ENCODE results near the gene PPAN.

Gene PPAN

GRCh38 chr19:10141973-10142372, 35.8 kb downstream of the PPAN start:
- no peak for DNase-seq

GRCh38 chr19:10142701-10143375, 36.7 kb downstream of the PPAN start:
- no peak for DNase-seq

GRCh38 chr19:10143681-10144080, 37.5 kb downstream of the PPAN start:
- DNase-seq = no peak

DNA sequence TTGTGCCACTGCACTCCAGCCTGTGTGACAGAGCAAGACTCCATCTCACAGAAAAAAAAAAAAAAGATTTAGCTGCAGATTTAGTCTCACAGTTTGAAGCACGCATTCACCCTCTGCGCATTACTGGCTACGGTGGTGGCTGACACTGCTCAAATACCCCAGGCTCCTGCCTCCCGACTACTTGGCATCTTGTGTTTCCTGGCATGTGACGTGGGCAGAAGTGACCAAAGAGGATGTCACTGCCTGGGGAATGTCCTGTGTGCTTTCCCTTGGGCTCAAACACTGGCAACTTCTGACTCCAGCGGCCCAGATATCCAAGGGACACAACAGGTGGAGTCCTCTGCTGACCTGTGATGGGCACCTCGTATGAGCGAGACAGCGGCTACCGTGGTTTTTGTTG, 38.2 kb downstream of the PPAN start:
- DNase-seq = no peak

GRCh38 chr19:10145031-10145430, 38.9 kb downstream of the PPAN start:
- DNase-seq = no peak

DNA sequence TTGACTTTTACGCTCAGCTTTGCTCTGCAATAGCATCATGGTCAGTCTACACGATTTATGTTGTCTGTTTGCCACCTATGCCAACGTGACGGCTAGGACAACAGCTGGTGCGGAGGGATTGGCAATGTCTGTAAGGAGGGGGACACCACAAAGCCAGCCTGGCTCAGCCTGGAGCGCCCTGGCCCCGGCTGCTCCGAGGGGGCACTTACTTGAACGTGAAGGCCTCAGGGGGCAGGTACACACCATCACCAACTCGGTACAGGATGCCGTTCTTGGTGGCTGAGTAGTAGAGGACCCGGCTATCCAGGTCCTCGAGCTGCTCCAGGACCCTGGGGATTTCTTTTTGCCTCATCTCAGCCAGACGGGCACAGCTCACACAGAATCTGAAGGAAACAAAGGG, 40.0 kb downstream of the PPAN start:
- no peak for DNase-seq

DNA sequence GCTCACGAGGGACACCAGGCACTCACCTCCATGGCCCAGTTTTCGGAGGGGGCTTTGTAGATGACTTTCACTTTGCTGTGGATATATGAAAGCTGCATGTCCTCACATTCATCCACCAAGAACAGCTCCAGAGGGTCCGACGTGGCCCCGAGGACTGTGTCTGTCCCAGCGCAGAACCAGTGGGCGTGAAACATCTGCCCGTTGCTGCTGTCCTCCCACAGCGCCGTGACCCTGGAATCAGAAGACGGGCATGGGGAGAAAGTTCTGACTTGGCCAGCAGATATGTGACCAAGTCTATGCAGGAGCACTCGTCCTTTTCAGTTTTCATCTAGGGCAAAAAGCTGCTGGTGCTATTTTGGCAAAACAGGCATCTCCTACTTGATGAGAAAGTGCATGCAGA, 43.3 kb downstream of the PPAN start:
- DNase-seq = no peak

GRCh38 chr19:10151521-10151920, 45.4 kb downstream of the PPAN start:
- no peak for DNase-seq

- DNase-seq = no peak
Observed at GRCh38 chr19:10152100-10152499, 45.9 kb downstream of the PPAN start.

DNA sequence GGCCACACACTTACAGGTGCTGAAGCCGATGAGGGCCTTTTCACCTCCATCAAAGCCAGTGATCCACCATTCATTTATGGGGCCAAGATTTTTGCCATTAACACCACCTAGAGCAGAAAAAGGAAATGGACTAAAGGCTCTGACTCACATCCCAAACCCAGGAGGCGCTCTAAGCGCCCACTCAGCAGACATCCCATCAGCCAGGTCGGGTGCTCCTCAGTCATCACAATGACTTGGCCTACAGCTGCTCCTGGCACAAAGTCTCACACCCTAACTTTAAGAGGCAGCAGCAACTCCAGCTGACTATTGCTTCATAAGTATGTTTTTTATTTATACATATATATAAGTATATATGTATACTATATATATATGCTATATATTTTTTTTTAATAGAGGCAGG, 49.7 kb downstream of the PPAN start:
- DNase-seq = no peak

DNA sequence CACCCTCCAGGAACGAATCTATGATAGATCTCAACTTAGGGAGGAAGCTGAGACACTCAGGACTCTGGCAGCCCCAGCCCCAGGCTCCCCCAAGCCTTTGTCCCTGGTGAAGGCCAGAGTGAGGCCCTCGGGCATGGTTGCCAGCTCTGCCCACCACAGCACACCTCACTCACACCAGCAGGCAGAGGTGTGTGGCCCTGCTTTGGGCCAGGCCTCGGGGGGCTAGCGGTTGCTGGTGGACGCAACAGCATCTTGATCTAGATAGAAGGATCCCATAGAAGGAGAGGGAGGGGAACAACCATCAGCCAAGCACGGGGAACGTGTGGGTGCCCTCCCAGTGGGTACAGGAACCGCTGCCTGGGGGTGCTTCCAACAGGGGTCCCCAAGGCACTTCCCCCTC, 51.9 kb downstream of the PPAN start:
- no peak for DNase-seq

DNA sequence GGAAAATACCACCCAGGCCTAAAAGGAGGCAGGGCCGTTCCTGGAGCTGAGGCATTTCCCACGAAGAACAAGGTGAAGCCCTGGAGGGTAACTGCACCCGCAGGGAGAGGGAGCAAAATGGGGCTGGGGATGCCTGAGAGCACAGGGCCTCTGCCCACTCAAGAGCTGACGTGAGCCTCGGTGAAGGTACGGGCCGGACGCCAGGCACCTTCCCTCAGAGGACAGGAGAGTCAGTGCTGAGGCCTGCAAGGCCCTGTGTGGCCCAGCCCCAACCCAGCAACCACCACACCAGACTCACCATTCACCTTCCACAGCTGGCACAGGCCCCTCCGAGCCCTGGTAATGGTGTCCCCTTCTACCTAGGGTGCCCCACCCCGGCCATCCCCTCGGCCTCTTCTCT, 52.3 kb downstream of the PPAN start:
- DNase-seq = no peak

DNA sequence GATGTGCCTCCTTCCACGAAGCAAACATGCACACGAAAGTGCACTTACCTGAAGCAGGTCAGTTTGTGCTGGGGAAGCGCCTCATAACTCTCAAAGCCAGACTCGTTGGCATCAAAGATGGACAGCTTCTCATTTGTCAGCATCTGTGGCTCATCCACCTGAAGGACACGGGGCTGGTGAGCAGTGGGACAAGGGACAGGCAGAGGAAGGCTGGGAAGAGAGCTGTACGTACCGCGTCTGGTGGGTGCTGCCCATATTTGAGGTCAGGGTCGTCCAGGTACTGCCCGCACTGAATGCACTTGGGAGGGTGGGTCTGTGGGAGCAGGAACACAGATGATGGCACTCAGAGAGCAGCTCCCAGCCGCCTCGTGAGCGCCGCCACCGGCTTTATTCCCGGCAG, 53.4 kb downstream of the PPAN start:
- no peak for DNase-seq

Measured in 8988T (cell line).